Cardiac muscle cell (in vitro differentiated cells and primary cell): ENCODE data around the gene TRUB1. TPM values are rescaled to one million over a fixed set of nuclear protein-coding genes. Genes with fewer than 3 reads are reported as not detected.

Experiments
- DNase-seq, 2 donors: peaks; one replicate each; pipeline versions ENCODE4 v3.0.0 to v3.0.0-alpha.2; 2010 to 2017; ENCODE audit warnings: low read depth in 1 of 2, low spot score in 1 of 2
- H3K27ac ChIP-seq: fragments of 200-600 bp; sonication (generic); 2 replicates; pipeline ENCODE4 v1.5.1; 2016
- H3K27me3 ChIP-seq: fragments of 200-600 bp; sonication (generic); 2 replicates; pipeline ENCODE4 v1.6.0; 2016; ENCODE audit warnings: control low read depth
- H3K36me3 ChIP-seq: fragments of 200-600 bp; sonication (generic); 2 replicates; pipeline ENCODE4 v1.5.1; 2016; ENCODE audit warnings: control low read depth
- H3K4me1 ChIP-seq: fragments of 200-600 bp; sonication (generic); 2 replicates; pipeline ENCODE4 v1.8.1; 2017; ENCODE audit warnings: low read depth, mild to moderate bottlenecking, mixed run types
- H3K4me3 ChIP-seq: fragments of 200-600 bp; sonication (generic); 2 replicates; pipeline ENCODE4 v1.5.1; 2016; ENCODE audit warnings: mild to moderate bottlenecking
- H3K9me3 ChIP-seq: fragments of 200-600 bp; sonication (generic); 2 replicates; pipeline ENCODE4 v1.5.1; 2017; ENCODE audit warnings: low read depth, mild to moderate bottlenecking, control low read depth
- polyA plus RNA-seq: library from polyadenylated mRNA; unstranded; fragments of >200 nt; fragmentation: Nextera tagmentation; extraction: Ambion mirVana; gene quantifications from 2 replicates; pipeline ENCODE4 v1.2.1, GENCODE V29; 2016
- total RNA-seq: library from RNA; depleted of rRNA; stranded (reverse); fragments of >200 nt; gene quantifications from 2 replicates; pipeline ENCODE4 v1.2.3, GENCODE V29; 2016
- TF ChIP-seq, protein P1 (sequence below): IDR thresholded peaks from 2 replicates; pipeline ENCODE4 v1.5.1; 2012; ENCODE audit warnings: low read depth, mild to moderate bottlenecking, low read length

The TRUB1 gene
- total and polyA plus RNA-seq, 2 experiments from 2014 or later, result 8.4 to 18.3 TPM

GRCh38 chr10:114916653-114917052 lies 21.3 kb upstream of the TRUB1 start:
- H3K9me3 ChIP-seq, result no peaks in the 10 kb centered on the region
- H3K27ac ChIP-seq, result no peak overlapping the region
- no peaks in the 10 kb centered on the region for H3K36me3 ChIP-seq
- no peak for DNase-seq
- TF ChIP-seq, protein P1, sequence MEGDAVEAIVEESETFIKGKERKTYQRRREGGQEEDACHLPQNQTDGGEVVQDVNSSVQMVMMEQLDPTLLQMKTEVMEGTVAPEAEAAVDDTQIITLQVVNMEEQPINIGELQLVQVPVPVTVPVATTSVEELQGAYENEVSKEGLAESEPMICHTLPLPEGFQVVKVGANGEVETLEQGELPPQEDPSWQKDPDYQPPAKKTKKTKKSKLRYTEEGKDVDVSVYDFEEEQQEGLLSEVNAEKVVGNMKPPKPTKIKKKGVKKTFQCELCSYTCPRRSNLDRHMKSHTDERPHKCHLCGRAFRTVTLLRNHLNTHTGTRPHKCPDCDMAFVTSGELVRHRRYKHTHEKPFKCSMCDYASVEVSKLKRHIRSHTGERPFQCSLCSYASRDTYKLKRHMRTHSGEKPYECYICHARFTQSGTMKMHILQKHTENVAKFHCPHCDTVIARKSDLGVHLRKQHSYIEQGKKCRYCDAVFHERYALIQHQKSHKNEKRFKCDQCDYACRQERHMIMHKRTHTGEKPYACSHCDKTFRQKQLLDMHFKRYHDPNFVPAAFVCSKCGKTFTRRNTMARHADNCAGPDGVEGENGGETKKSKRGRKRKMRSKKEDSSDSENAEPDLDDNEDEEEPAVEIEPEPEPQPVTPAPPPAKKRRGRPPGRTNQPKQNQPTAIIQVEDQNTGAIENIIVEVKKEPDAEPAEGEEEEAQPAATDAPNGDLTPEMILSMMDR, result no peak
- H3K4me1 ChIP-seq, result no peaks in the 10 kb centered on the region
- H3K27me3 ChIP-seq, result no peaks in the 10 kb centered on the region
- no peak overlapping the region for H3K4me3 ChIP-seq

GRCh38 chr10:114917459-114917858 lies 20.5 kb upstream of the TRUB1 start:
- Histone ChIP-seq H3K36me3 (no peaks in the 10 kb centered on the region), H3K27ac (no peak overlapping the region), H3K27me3 (no peaks in the 10 kb centered on the region), H3K9me3 (no peaks in the 10 kb centered on the region), H3K4me3 (no peak overlapping the region), H3K4me1 (no peaks in the 10 kb centered on the region)
- TF ChIP-seq, protein P1, result no peak
- no peak for DNase-seq

DNA sequence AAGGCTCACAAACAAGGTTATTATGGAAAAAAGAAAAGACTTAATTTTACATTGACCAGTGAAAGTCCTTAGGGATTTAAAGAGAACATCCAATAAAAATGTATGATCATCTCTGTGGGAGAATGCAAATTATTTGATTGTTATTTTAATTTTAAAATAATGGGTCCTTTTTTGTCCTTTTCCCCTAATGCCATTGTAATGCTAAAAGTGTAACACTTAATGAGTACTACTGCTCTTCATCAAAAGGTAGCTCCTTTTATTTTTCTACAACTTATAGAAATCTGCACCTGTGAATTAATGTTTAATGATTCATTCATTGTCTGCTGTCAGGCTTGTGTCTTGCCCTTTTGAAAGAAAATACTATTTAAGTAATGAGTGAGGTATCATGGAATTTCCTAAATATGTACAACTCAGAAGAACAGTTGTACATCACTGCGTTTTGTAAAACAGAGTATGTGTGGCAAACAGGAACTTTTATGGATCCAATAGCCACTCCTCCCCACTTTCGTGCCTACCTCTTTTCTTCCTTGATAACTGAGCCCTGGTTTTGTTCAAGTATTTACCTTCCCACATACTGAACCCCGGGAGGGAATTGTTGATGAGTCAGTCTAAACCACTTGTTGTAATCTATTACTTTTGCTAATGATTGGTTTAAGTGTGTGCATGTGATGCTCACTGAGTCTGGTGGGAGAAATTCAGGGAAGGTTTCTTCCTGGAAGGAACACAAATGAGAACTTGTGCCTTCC lies 19.9 kb upstream of the TRUB1 start:
- H3K9me3 ChIP-seq, result no peaks in the 10 kb centered on the region
- DNase-seq, result no peak
- no peak overlapping the region for H3K27ac ChIP-seq
- H3K4me1 ChIP-seq, result no peaks in the 10 kb centered on the region
- H3K4me3 ChIP-seq, result no peak overlapping the region
- TF ChIP-seq, protein P1, result no peak
- no peaks in the 10 kb centered on the region for H3K36me3 ChIP-seq
- no peaks in the 10 kb centered on the region for H3K27me3 ChIP-seq

- H3K4me3 ChIP-seq, result no peak overlapping the region
- no peaks in the 10 kb centered on the region for H3K36me3 ChIP-seq
- DNase-seq, result no peak
- TF ChIP-seq, protein P1, result no peak
- no peaks in the 10 kb centered on the region for H3K27me3 ChIP-seq
- no peaks in the 10 kb centered on the region for H3K9me3 ChIP-seq
- H3K4me1 ChIP-seq, result no peaks in the 10 kb centered on the region
- H3K27ac ChIP-seq, result no peak overlapping the region
These were observed 17.5 kb upstream of the TRUB1 start for GRCh38 chr10:114920459-114920858.

- no peak overlapping the region for H3K4me3 ChIP-seq
- no peaks in the 10 kb centered on the region for H3K36me3 ChIP-seq
- H3K27me3 ChIP-seq, result no peaks in the 10 kb centered on the region
- H3K9me3 ChIP-seq, result no peaks in the 10 kb centered on the region
- no peaks in the 10 kb centered on the region for H3K4me1 ChIP-seq
- TF ChIP-seq, protein P1, result no peak
- DNase-seq, result no peak
- H3K27ac ChIP-seq, result no peak overlapping the region
These were observed 16.0 kb upstream of the TRUB1 start for GRCh38 chr10:114922003-114922402.

- Histone ChIP-seq H3K27me3 (no peaks in the 10 kb centered on the region), H3K9me3 (no peaks in the 10 kb centered on the region), H3K27ac (no peak overlapping the region), H3K4me3 (no peak overlapping the region), H3K4me1 (no peaks in the 10 kb centered on the region), H3K36me3 (no peaks in the 10 kb centered on the region)
- no peak for DNase-seq
- TF ChIP-seq, protein P1, result no peak
These were observed 14.4 kb upstream of the TRUB1 start for GRCh38 chr10:114923551-114923950.
